ENCODE data around the gene TEKTIP1. TPM values are rescaled to one million over a fixed set of nuclear protein-coding genes. Genes with fewer than 3 reads are reported as not detected.

Gene TEKTIP1
- total RNA-seq, 1 experiment from 2014 or later: not detected

GRCh38 chr19:3556978-3557460, 18.0 kb downstream of the TEKTIP1 start:
- Histone ChIP-seq H3K36me3 (ENCODE audit: control insufficient read depth, insufficient read depth, low read length) (no peaks in the 10 kb centered on the region; the same call in 1 of the 2 replicates), H3K27me3 (ENCODE audit: control insufficient read depth, insufficient read depth, low read length) (no peaks in the 10 kb centered on the region), H3K4me1 (ENCODE audit: control insufficient read depth, insufficient read depth, low read length) (peaks cover 11% of the 10 kb centered on the region), H3K9me3 (ENCODE audit: control insufficient read depth, insufficient read depth, low read depth, low read length) (no peaks in the 10 kb centered on the region), H3K4me3 (ENCODE audit: low read depth in 2 of 2, low read length in 2 of 2) (peak overlapping the region; percentile 62 to 63), H3K27ac (ENCODE audit: low read length) (peak overlapping the region; percentile 65)
- ChIA-PET CTCF (interaction anchor here (0.6 kb wide), 1 partner anchor 165 kb away, joined by 3 read pairs; no protein-coding TSS in a partner anchor), POLR2A (no interaction called here)
- intact Hi-C loops (cut with micrococcal nuclease; ENCODE audit: unreplicated experiment) (no loop called here), in situ Hi-C loops (cut with HindIII; ENCODE audit: low pct_unique_long_range_greater_than_20kb, low sequenced_read_pairs) (no loop called here)
- BruUV-seq (replicated peaks): no TSS peak
- DNase-seq (ENCODE audit: low read depth, low spot score) (no peak), ATAC-seq (peak; percentile 28)
- no peak for TF ChIP-seq POLR2AphosphoS5 (IDR thresholded peaks at IDR 0.05; ENCODE audit: low read depth, low read length)
- TF ChIP-seq TCF7L2 (IDR thresholded peaks at IDR 0.05; ENCODE audit: low read depth, low read length): no peak
- TF ChIP-seq REST (IDR thresholded peaks at IDR 0.05; ENCODE audit: insufficient read depth in 1 of 2, low read depth in 2 of 2, low read length in 1 of 2): no peak
- no peak for TF ChIP-seq CTCF (IDR thresholded peaks at IDR 0.05)
- no peak for TF ChIP-seq SIN3A (IDR thresholded peaks at IDR 0.05; ENCODE audit: borderline replicate concordance, insufficient read depth, low read depth, low read length)

- H3K4me3 ChIP-seq (ENCODE audit: low read depth in 2 of 2, low read length in 2 of 2): peak within 1 kb of the TSS; percentile 62 to 68
- DNase-seq (ENCODE audit: low read depth, low spot score): no peak
- peaks cover 11% of the 10 kb centered on the region for H3K4me1 ChIP-seq (ENCODE audit: control insufficient read depth, insufficient read depth, low read length)
- H3K27ac ChIP-seq (ENCODE audit: low read length): peak within 1 kb of the TSS; percentile 72
- no peaks in the 10 kb centered on the region for H3K27me3 ChIP-seq (ENCODE audit: control insufficient read depth, insufficient read depth, low read length)
- no peak; the same call in 1 of the 2 replicates for TF ChIP-seq SIN3A (IDR thresholded peaks at IDR 0.05; ENCODE audit: borderline replicate concordance, insufficient read depth, low read depth, low read length)
- TF ChIP-seq CTCF (IDR thresholded peaks at IDR 0.05): no peak
- TF ChIP-seq POLR2AphosphoS5 (IDR thresholded peaks at IDR 0.05; ENCODE audit: low read depth, low read length): peak; percentile 45; the same call in 1 of the 2 replicates
- no peak for TF ChIP-seq REST (IDR thresholded peaks at IDR 0.05; ENCODE audit: insufficient read depth in 1 of 2, low read depth in 2 of 2, low read length in 1 of 2)
- TF ChIP-seq TCF7L2 (IDR thresholded peaks at IDR 0.05; ENCODE audit: low read depth, low read length): no peak
- in situ Hi-C loops (cut with HindIII; ENCODE audit: low pct_unique_long_range_greater_than_20kb, low sequenced_read_pairs) (no loop called here), intact Hi-C loops (cut with micrococcal nuclease; ENCODE audit: unreplicated experiment) (no loop called here)
- no TSS peak for BruUV-seq (replicated peaks)
- CTCF ChIA-PET: no interaction called here
- POLR2A ChIA-PET: no interaction called here
- H3K9me3 ChIP-seq (ENCODE audit: control insufficient read depth, insufficient read depth, low read depth, low read length): no peaks in the 10 kb centered on the region
- no peaks in the 10 kb centered on the region; the same call in 1 of the 2 replicates for H3K36me3 ChIP-seq (ENCODE audit: control insufficient read depth, insufficient read depth, low read length)
- peak; percentile 98 for ATAC-seq
Measured at GRCh38 chr19:3557461-3558248, 18.7 kb downstream of the TEKTIP1 start, which contains the start of gene MFSD12. MFSD12 (minus strand) TSS chr19:3557586; CDS start chr19:3557403, 183 bp downstream.
